Stimulated activated CD8-positive, alpha-beta memory T cell treated with anti-CD3 and anti-CD28 coated beads, Interleukin-4, amount 100 ng/mL, for 4 hours (primary cell): ENCODE results near the gene C2CD2L.
"Not testable (repeated sequence)": the region's sequence is repeated elsewhere in the genome, so short reads cannot be mapped to it uniquely, and the experiment has no call there.

Experiments used
- DNase-seq, 2 donors: peaks; one replicate each; pipeline ENCODE4 v3.0.0-alpha.2; 2020; ENCODE audit warnings: low read depth in 2 of 2, low spot score in 1 of 2

The C2CD2L gene

GRCh38 chr11:119092880-119093842 lies 14.0 kb upstream of the C2CD2L start:
- DNase-seq = no peak

GRCh38 chr11:119093942-119094815 lies 13.0 kb upstream of the C2CD2L start:
- DNase-seq = peak in 1 of 2 donors; percentile 34

GRCh38 chr11:119094816-119095065 lies 12.4 kb upstream of the C2CD2L start:
- DNase-seq = no peak

- DNase-seq = peak; percentile 98 to 99
Measured at GRCh38 chr11:119095066-119095880, 11.9 kb upstream of the C2CD2L start.

- no peak for DNase-seq
Measured at GRCh38 chr11:119099711-119100110, 7.4 kb upstream of the C2CD2L start.

- no peak for DNase-seq
Measured at GRCh38 chr11:119100246-119100970, 6.7 kb upstream of the C2CD2L start.

- DNase-seq = no peak
Measured at GRCh38 chr11:119100994-119101758, 6.0 kb upstream of the C2CD2L start.

- peak; percentile 70 to 72 for DNase-seq
Measured at GRCh38 chr11:119101759-119102423, 5.3 kb upstream of the C2CD2L start, which contains the start of gene DPAGT1. Gene DPAGT1 (minus strand): TSS chr11:119101853. CDS start chr11:119101655, 198 bp downstream.

GRCh38 chr11:119103161-119103664 lies 3.9 kb upstream of the C2CD2L start:
- not testable (repeated sequence) for DNase-seq

- no peak for DNase-seq
Measured at GRCh38 chr11:119103793-119104192, 3.4 kb upstream of the C2CD2L start.

GRCh38 chr11:119107538-119108145 lies 498 bp downstream of the C2CD2L start:
- DNase-seq = no peak

GRCh38 chr11:119108146-119108856 lies 1.2 kb downstream of the C2CD2L start:
- no peak for DNase-seq

- DNase-seq = no peak
Measured at GRCh38 chr11:119108857-119109221, 1.7 kb downstream of the C2CD2L start.

- no peak for DNase-seq
Measured at GRCh38 chr11:119109843-119110242, 2.7 kb downstream of the C2CD2L start.

GRCh38 chr11:119110439-119110838 lies 3.3 kb downstream of the C2CD2L start:
- no peak for DNase-seq

GRCh38 chr11:119111361-119111925 lies 4.3 kb downstream of the C2CD2L start:
- no peak for DNase-seq

- no peak for DNase-seq
Measured at GRCh38 chr11:119112314-119113020, 5.3 kb downstream of the C2CD2L start.
